ACC112 (cell line): ENCODE results near the gene DCUN1D2.
"Not testable (repeated sequence)": the region's sequence is repeated elsewhere in the genome, so short reads cannot be mapped to it uniquely, and the experiment has no call there.

Experiments
- H2AFZ ChIP-seq: fragments of 200-600 bp; sonication (generic); one replicate; pipeline ENCODE4 v1.6.0; 2017; ENCODE audit warnings: antibody characterized with exemption, low read length; ENCODE audit not compliant: unreplicated experiment
- H3K27ac ChIP-seq: fragments of 200-600 bp; sonication (generic); 2 replicates; pipeline ENCODE4 v1.5.1; 2014; ENCODE audit warnings: low read depth, mild to moderate bottlenecking, antibody characterized with exemption, low read length, moderate library complexity
- H3K27me3 ChIP-seq: fragments of 200-600 bp; sonication (generic); 2 replicates; pipeline ENCODE4 v1.6.1; 2014; ENCODE audit warnings: mild to moderate bottlenecking, antibody characterized with exemption, low read length, moderate library complexity, mixed read lengths; ENCODE audit not compliant: insufficient read depth
- H3K36me3 ChIP-seq: fragments of 200-600 bp; sonication (generic); 2 replicates; pipeline ENCODE4 v1.6.1; 2016; ENCODE audit warnings: mild to moderate bottlenecking, antibody characterized with exemption, low read length, moderate library complexity, mixed read lengths; ENCODE audit not compliant: insufficient read depth
- H3K4me1 ChIP-seq: fragments of 200-600 bp; sonication (generic); one replicate; pipeline ENCODE4 v1.6.1; 2016; ENCODE audit warnings: low read length, mixed read lengths; ENCODE audit not compliant: insufficient read depth, unreplicated experiment, control insufficient read depth
- H3K4me3 ChIP-seq: fragments of 200-600 bp; sonication (generic); 2 replicates; pipeline ENCODE4 v1.5.1; 2014; ENCODE audit warnings: mild to moderate bottlenecking, low read depth, low read length
- H3K79me2 ChIP-seq: fragments of 200-600 bp; sonication (generic); one replicate; pipeline ENCODE4 v1.6.0; 2016; ENCODE audit warnings: low read length; ENCODE audit not compliant: control insufficient read depth, unreplicated experiment, insufficient read depth

DCUN1D2 gene

GRCh38 chr13:113532156-113532806 lies 41.8 kb upstream of the DCUN1D2 start:
- H3K4me3 ChIP-seq, result no peak overlapping the region
- no peaks in the 10 kb centered on the region for H3K4me1 ChIP-seq
- H3K79me2 ChIP-seq, result peaks cover 3% of the 10 kb centered on the region
- no peak overlapping the region for H2AFZ ChIP-seq
- H3K36me3 ChIP-seq, result peaks cover 6% of the 10 kb centered on the region; the same call in 1 of the 2 replicates
- H3K27me3 ChIP-seq, result no peaks in the 10 kb centered on the region
- H3K27ac ChIP-seq, result no peak overlapping the region

GRCh38 chr13:113531041-113531873 lies 40.7 kb upstream of the DCUN1D2 start:
- Histone ChIP-seq H3K36me3 (peaks cover 11% of the 10 kb centered on the region; the same call in 1 of the 2 replicates), H2AFZ (no peak overlapping the region), H3K4me3 (no peak overlapping the region), H3K79me2 (peaks cover 6% of the 10 kb centered on the region), H3K4me1 (no peaks in the 10 kb centered on the region), H3K27me3 (no peaks in the 10 kb centered on the region), H3K27ac (no peak overlapping the region)

GRCh38 chr13:113528813-113529180 lies 38.3 kb upstream of the DCUN1D2 start:
- Histone ChIP-seq H3K27me3 (no peaks in the 10 kb centered on the region), H2AFZ (no peak overlapping the region), H3K27ac (no peak overlapping the region), H3K4me3 (no peak overlapping the region), H3K36me3 (peaks cover 18% of the 10 kb centered on the region), H3K79me2 (peaks cover 9% of the 10 kb centered on the region), H3K4me1 (no peaks in the 10 kb centered on the region)

GRCh38 chr13:113528101-113528812 lies 37.7 kb upstream of the DCUN1D2 start:
- H3K4me1 ChIP-seq, result no peaks in the 10 kb centered on the region
- no peaks in the 10 kb centered on the region for H3K27me3 ChIP-seq
- no peak overlapping the region for H2AFZ ChIP-seq
- peaks cover 18% of the 10 kb centered on the region for H3K36me3 ChIP-seq
- H3K4me3 ChIP-seq, result no peak overlapping the region
- H3K79me2 ChIP-seq, result peaks cover 9% of the 10 kb centered on the region
- no peak overlapping the region for H3K27ac ChIP-seq

GRCh38 chr13:113527272-113527958 lies 36.9 kb upstream of the DCUN1D2 start:
- H3K4me3 ChIP-seq, result no peak overlapping the region
- peaks cover 18% of the 10 kb centered on the region for H3K36me3 ChIP-seq
- no peak overlapping the region for H3K27ac ChIP-seq
- H3K79me2 ChIP-seq, result peaks cover 9% of the 10 kb centered on the region
- no peaks in the 10 kb centered on the region for H3K4me1 ChIP-seq
- H2AFZ ChIP-seq, result no peak overlapping the region
- no peaks in the 10 kb centered on the region for H3K27me3 ChIP-seq

GRCh38 chr13:113526466-113527220 lies 36.1 kb upstream of the DCUN1D2 start:
- Histone ChIP-seq H3K27me3 (no peaks in the 10 kb centered on the region), H3K4me1 (no peaks in the 10 kb centered on the region), H3K79me2 (peaks cover 9% of the 10 kb centered on the region), H3K27ac (no peak overlapping the region), H3K36me3 (peaks cover 23% of the 10 kb centered on the region), H3K4me3 (no peak overlapping the region), H2AFZ (no peak overlapping the region)

GRCh38 chr13:113522438-113522837 lies 31.9 kb upstream of the DCUN1D2 start:
- H3K27me3 ChIP-seq, H3K27ac ChIP-seq, H3K4me1 ChIP-seq, H2AFZ ChIP-seq, H3K4me3 ChIP-seq, H3K79me2 ChIP-seq: not testable (repeated sequence)
- H3K36me3 ChIP-seq, result peaks cover 30% of the 10 kb centered on the region

GRCh38 chr13:113520571-113520970 lies 30.1 kb upstream of the DCUN1D2 start:
- H3K27me3 ChIP-seq, result no peaks in the 10 kb centered on the region
- no peak overlapping the region for H3K4me3 ChIP-seq
- H2AFZ ChIP-seq, result no peak overlapping the region
- H3K27ac ChIP-seq, result no peak overlapping the region
- peaks cover 3% of the 10 kb centered on the region for H3K79me2 ChIP-seq
- no peaks in the 10 kb centered on the region for H3K4me1 ChIP-seq
- H3K36me3 ChIP-seq, result peaks cover 25% of the 10 kb centered on the region

GRCh38 chr13:113519556-113519955 lies 29.0 kb upstream of the DCUN1D2 start:
- Histone ChIP-seq H3K27ac (no peak overlapping the region), H3K36me3 (peaks cover 20% of the 10 kb centered on the region), H3K4me3 (no peak overlapping the region), H2AFZ (no peak overlapping the region), H3K4me1 (no peaks in the 10 kb centered on the region), H3K27me3 (no peaks in the 10 kb centered on the region), H3K79me2 (peaks cover 3% of the 10 kb centered on the region)
